ENCODE results near the gene FAM3B.

DNA sequence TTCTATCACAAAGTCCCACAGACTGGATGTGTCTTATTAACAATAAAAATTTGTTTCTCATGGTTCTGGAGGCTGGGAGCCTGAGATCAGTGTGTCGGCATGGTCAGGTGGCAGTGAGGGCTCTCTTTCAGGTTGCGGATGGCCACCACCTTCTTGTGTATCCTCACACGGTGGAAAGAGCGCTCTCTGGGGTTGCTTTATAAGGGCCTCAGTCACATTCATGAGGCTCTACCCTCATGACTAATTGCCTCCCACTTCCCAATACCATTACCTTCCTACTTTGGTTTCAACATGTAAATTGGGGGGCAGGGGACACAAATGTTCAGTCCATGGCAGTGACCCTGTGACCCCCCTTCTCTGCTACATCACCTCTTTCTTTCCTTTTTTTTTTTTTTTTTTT lies 88.7 kb downstream of the FAM3B start:
- TF ChIP-seq, protein P1, sequence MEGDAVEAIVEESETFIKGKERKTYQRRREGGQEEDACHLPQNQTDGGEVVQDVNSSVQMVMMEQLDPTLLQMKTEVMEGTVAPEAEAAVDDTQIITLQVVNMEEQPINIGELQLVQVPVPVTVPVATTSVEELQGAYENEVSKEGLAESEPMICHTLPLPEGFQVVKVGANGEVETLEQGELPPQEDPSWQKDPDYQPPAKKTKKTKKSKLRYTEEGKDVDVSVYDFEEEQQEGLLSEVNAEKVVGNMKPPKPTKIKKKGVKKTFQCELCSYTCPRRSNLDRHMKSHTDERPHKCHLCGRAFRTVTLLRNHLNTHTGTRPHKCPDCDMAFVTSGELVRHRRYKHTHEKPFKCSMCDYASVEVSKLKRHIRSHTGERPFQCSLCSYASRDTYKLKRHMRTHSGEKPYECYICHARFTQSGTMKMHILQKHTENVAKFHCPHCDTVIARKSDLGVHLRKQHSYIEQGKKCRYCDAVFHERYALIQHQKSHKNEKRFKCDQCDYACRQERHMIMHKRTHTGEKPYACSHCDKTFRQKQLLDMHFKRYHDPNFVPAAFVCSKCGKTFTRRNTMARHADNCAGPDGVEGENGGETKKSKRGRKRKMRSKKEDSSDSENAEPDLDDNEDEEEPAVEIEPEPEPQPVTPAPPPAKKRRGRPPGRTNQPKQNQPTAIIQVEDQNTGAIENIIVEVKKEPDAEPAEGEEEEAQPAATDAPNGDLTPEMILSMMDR (IDR thresholded peaks at IDR 0.05 in 4 of 5, conservative IDR thresholded peaks at IDR 0.05 in 1 of 5), result no peak
- TF ChIP-seq POLR2A (IDR thresholded peaks at IDR 0.05), result no peak

All from gastrocnemius medialis (tissue), 4 donors.